Coronary artery (tissue), 2 donors: ENCODE data around the gene SRCIN1.

Source experiments
- DNase-seq: peaks from one replicate; pipeline ENCODE4 v3.0.0-alpha.2; 2017; ENCODE audit warnings: low spot score
- H3K27ac ChIP-seq, 2 donors: fragments of 200-600 bp; sonication (generic); one replicate each; pipeline ENCODE4 v1.5.1; 2016 to 2019
- H3K4me3 ChIP-seq: fragments of 200-600 bp; sonication (generic); 2 replicates; pipeline ENCODE4 v1.5.1; 2016; ENCODE audit warnings: mild to moderate bottlenecking, moderate library complexity
- TF ChIP-seq, protein P1 (sequence below): fragments of 200-600 bp; sonication (generic); IDR thresholded peaks from one replicate; pipeline ENCODE4 v1.5.1; 2019; ENCODE audit warnings: antibody characterized with exemption

Gene SRCIN1

DNA sequence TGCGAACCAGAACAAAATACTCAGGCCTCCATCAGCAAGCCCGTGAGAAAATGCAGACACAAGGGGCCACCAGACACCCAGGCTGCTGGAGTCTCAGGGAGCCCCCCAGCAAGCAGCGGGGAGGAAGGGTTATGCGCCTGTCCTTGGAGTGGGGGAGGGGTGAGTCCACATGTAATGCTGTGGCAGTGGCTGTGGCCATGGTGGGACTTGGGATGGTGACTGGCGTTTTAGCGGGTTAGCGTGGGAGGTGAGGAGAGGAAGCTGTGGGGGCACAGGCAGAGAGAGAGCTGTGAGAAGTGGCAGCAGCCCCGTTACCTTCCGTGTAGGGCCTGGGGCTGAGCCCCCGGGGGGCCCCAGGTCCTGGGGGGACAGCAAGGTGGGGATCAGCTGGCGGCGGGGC is 58.3 kb downstream of the SRCIN1 start:
- no peak for DNase-seq
- TF ChIP-seq, protein P1, sequence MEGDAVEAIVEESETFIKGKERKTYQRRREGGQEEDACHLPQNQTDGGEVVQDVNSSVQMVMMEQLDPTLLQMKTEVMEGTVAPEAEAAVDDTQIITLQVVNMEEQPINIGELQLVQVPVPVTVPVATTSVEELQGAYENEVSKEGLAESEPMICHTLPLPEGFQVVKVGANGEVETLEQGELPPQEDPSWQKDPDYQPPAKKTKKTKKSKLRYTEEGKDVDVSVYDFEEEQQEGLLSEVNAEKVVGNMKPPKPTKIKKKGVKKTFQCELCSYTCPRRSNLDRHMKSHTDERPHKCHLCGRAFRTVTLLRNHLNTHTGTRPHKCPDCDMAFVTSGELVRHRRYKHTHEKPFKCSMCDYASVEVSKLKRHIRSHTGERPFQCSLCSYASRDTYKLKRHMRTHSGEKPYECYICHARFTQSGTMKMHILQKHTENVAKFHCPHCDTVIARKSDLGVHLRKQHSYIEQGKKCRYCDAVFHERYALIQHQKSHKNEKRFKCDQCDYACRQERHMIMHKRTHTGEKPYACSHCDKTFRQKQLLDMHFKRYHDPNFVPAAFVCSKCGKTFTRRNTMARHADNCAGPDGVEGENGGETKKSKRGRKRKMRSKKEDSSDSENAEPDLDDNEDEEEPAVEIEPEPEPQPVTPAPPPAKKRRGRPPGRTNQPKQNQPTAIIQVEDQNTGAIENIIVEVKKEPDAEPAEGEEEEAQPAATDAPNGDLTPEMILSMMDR = no peak
- Histone ChIP-seq H3K4me3 (no peak overlapping the region), H3K27ac (no peak overlapping the region)

DNA sequence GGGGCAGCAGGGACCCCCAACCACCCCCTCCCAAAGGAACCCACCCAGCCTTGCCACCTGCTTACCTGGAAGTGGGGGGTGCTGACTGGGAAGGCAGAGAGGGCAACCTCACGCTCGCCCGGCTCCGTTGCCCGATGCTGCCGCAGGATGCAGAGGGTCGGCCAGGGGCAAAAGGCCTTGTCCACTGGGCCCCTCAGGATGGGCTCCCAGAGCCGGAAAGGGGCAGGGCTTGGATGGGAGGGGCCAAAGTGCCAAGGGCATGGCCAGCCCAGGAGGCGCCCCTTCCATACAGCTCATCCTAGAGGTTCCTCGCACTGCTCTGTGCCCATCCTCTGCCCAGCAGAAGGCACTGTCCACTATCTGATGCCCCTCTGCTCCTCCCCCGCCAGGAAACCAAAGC is 59.4 kb downstream of the SRCIN1 start:
- no peak for DNase-seq
- Histone ChIP-seq H3K27ac (no peak overlapping the region), H3K4me3 (no peak overlapping the region)
- TF ChIP-seq, protein P1 = no peak

DNA sequence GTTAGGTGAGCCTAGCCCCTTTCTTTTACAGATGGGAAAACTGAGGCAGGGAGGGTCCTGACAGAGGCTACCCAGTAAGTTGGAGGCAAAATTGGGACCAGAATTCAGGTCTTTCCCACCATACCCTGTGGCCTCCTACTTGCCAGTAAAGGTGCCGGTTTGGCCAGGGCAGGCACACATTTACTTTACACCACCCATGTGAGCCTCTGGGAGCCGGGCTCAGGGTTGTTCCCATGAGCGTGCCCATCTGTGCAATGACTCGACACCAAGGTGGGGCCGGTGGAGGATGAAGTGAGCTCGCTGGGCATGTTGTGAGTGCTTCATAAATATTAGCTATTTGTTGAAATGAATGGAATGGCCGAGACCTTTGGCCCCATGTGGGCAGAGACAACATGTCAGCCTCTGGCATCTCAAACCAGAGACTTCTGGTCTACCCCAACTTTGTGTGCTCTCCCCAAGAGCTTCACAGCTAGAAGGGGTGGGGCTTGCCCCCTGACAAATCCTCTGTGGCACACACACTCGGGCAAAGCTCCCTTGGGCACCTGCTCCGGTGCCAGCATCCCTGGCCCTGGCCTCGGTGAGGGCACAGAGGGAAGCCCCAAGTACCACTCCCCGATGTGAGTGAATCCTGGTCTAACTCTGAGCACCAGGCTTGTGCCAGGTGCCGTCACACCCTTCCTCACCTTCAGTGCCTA is 60.1 kb downstream of the SRCIN1 start:
- DNase-seq = no peak
- TF ChIP-seq, protein P1 = no peak
- Histone ChIP-seq H3K27ac (no peak overlapping the region), H3K4me3 (no peak overlapping the region)

DNA sequence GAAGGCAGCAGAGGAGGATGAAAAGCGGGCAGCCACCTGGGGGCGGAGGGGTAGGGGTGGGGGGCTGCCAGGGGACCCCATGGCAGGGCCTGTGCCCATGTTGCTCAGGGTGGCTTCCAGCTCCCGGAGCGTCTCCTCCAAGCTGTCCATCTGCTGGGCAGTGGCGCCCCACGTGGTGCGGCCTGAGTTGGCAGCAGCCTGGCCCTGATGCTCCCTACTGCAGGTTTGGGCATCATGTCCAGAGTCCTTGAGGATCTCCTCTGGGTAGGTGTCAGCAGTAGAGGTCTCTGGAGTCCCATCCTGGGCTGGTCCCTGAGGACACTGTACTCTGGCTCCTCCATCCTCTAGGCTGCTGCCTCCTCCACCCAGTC is 60.9 kb downstream of the SRCIN1 start:
- no peak overlapping the region for H3K27ac ChIP-seq
- no peak overlapping the region for H3K4me3 ChIP-seq
- TF ChIP-seq, protein P1 = no peak
- no peak for DNase-seq

DNA sequence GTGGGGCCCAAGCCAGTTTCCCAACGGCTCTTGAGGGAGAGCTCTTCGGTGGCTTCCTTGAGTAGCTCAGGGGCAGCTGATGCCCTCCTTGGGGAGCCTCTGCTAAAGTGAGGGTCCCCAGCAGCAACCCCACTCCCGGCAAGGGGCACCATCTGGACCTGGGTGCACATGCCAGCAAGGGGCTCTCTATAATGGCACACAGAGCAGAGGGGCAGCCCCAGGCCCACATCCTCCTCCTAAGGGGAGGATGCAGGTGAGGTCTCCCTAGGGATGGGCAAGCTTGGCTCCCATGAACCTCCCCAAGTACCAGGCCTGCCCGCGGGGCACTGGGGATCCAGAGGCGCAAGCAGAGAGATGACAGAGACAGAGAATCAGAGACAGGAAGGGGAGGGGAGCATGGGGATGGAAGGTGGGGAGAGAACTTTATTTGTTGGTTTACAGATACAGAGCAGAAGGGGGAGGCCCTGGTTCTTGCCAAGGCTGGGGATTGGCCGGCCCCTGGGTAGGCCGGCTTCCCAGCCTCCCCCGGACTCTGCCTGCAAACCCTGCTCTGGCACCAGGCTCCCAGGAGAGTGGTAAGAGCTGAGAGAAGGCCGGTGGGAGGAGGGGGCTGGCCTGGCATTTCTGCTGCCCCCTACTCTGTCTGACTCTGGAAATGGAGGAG is 61.4 kb downstream of the SRCIN1 start:
- TF ChIP-seq, protein P1 = no peak
- Histone ChIP-seq H3K4me3 (no peak overlapping the region), H3K27ac (no peak overlapping the region)
- DNase-seq = no peak

DNA sequence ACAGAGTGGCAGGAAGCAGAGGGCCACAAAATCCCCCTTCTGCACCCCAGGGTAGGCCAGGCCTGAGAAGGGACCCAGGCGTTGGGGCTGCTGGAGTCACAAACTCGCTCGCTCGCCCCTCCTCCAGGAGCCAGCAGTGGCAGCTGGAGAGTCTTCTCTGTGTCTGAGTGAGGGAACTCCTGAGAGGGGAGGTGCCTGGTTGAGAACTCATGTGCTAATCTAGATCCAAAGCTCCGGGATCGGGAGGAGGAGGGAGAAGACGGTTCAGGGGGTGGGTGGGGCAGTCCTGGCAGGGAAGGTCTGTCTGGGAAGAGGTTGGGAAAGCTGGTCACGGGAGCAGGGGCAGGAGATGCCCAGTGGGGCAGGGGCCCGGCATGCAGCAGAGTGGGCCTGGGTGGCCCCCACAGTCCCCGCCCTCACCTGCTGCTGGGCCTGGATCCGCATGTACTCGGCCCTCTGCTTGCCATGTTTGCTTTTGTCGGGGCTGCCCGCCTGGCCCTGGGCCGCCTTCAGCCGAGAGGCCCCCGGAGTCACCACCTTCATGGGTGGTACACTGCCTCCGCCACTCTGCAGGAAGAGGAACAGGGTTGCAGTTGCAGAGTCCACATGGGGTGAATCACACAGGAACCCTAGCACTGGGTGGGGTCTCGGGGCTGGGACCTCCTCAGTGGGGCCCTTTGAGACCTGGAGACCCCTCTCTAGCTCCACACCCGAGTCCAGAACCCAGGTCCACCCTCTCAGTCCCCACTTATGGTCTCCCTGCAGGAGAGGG is 62.2 kb downstream of the SRCIN1 start:
- TF ChIP-seq, protein P1 = no peak
- no peak for DNase-seq
- H3K27ac ChIP-seq = no peak overlapping the region
- H3K4me3 ChIP-seq = no peak overlapping the region
